Vagina (tissue), 2 donors: ENCODE results near the gene ARL3. TPM values are rescaled to one million over a fixed set of nuclear protein-coding genes. Genes with fewer than 3 reads are reported as not detected.

Source experiments
- DNase-seq, 2 donors: peaks; one replicate each; pipeline ENCODE4 v3.0.0-alpha.2; 2017; ENCODE audit errors: extremely low spot score in 2 of 2
- H3K27ac ChIP-seq: fragments of 200-600 bp; sonication (generic); one replicate; pipeline ENCODE4 v1.5.1; 2019
- H3K27me3 ChIP-seq: fragments of 200-600 bp; sonication (generic); one replicate; pipeline ENCODE4 v1.5.1; 2019
- H3K36me3 ChIP-seq, 2 donors: fragments of 200-600 bp; sonication (generic); one replicate each; pipeline ENCODE4 v1.5.1; 2017 to 2019
- H3K4me1 ChIP-seq: fragments of 200-600 bp; sonication (generic); one replicate; pipeline ENCODE4 v1.5.1; 2019
- H3K4me3 ChIP-seq, 2 donors: fragments of 200-600 bp; sonication (generic); 1 replicate in 1 of 2; 2 replicates in 1 of 2; pipeline ENCODE4 v1.5.1; 2016 to 2019
- H3K9me3 ChIP-seq: fragments of 200-600 bp; sonication (generic); one replicate; pipeline ENCODE4 v1.5.1; 2019
- CTCF ChIP-seq, 3 experiments: fragments of 450-650 bp in 2 of 3; fragments of 200-600 bp in 1 of 3; sonication (generic) in 1 of 3; IDR thresholded peaks; one replicate each; pipeline ENCODE4 v1.5.1; 2017 to 2019; ENCODE audit warnings: antibody characterized with exemption in 3 of 3, mild to moderate bottlenecking in 2 of 3, moderate library complexity in 2 of 3
- POLR2A ChIP-seq, 2 donors: fragments of 450-650 bp; IDR thresholded peaks; one replicate each; pipeline ENCODE4 v1.6.1; 2017; ENCODE audit warnings: antibody characterized with exemption in 2 of 2, mild to moderate bottlenecking in 2 of 2, moderate library complexity in 2 of 2
- POLR2AphosphoS5 ChIP-seq, 2 donors: sonication (generic); formaldehyde crosslinking; IDR thresholded peaks; one replicate each; pipeline ENCODE4 v1.9.0; 2017; ENCODE audit warnings: antibody characterized with exemption in 2 of 2, mild to moderate bottlenecking in 2 of 2, low read depth in 1 of 2; ENCODE audit not compliant: insufficient read depth in 1 of 2
- intact Hi-C: fragments of 100-400 bp; cut with DNase I; formaldehyde crosslinking; loops from one replicate; pipeline ENCODE4 v1.15.1; 2023
- total RNA-seq: library from RNA; depleted of rRNA; stranded (reverse); fragments of >200 nt; gene quantifications from one replicate; pipeline ENCODE4 v1.2.3, GENCODE V29; 2016

Gene ARL3
- total RNA-seq, 1 donor from 2014 or later, result 7.4 TPM

GRCh38 chr10:102644646-102645387 lies 69.4 kb downstream of the ARL3 start:
- H3K27me3 ChIP-seq, result no peaks in the 10 kb centered on the region
- peak overlapping the region; percentile 99 for H3K27ac ChIP-seq
- no peak for DNase-seq
- intact Hi-C loops, result loop anchor here (5.0 to 10.0 kb wide), 2 partner anchors 143 to 170 kb away; partner anchors contain the start of genes ACTR1A and SUFU
- H3K4me1 ChIP-seq, result peaks cover 40% of the 10 kb centered on the region
- no peaks in the 10 kb centered on the region for H3K36me3 ChIP-seq
- TF ChIP-seq POLR2AphosphoS5 (IDR thresholded peaks at IDR 0.05; ENCODE audit: insufficient read depth in 1 of 2, low read depth in 1 of 2) (no peak), CTCF (IDR thresholded peaks at IDR 0.05) (peak in 2 of 3 experiments; percentile 18 to 42)
- H3K4me3 ChIP-seq, result peak overlapping the region; percentile 72 to 98
- no peaks in the 10 kb centered on the region for H3K9me3 ChIP-seq

GRCh38 chr10:102644066-102644645 lies 70.0 kb downstream of the ARL3 start, which contains the start of gene TRIM8:
Gene TRIM8, plus strand, starts transcription at chr10:102644479. Its CDS starts 139 bp downstream, at chr10:102644618.
- Histone ChIP-seq H3K9me3 (no peaks in the 10 kb centered on the region), H3K4me1 (peaks cover 33% of the 10 kb centered on the region), H3K27ac (peak within 1 kb of the TSS; percentile 99), H3K27me3 (no peaks in the 10 kb centered on the region), H3K4me3 (peak within 1 kb of the TSS; percentile 72 to 98), H3K36me3 (no peaks in the 10 kb centered on the region)
- TF ChIP-seq POLR2A (IDR thresholded peaks at IDR 0.05) (no peak), CTCF (IDR thresholded peaks at IDR 0.05) (no peak), POLR2AphosphoS5 (IDR thresholded peaks at IDR 0.05; ENCODE audit: insufficient read depth in 1 of 2, low read depth in 1 of 2) (no peak)
- intact Hi-C loops, result loop anchor here (5.0 to 10.0 kb wide), 2 partner anchors 142 to 171 kb away; partner anchors contain the start of genes ACTR1A and SUFU
- DNase-seq, result no peak

DNA sequence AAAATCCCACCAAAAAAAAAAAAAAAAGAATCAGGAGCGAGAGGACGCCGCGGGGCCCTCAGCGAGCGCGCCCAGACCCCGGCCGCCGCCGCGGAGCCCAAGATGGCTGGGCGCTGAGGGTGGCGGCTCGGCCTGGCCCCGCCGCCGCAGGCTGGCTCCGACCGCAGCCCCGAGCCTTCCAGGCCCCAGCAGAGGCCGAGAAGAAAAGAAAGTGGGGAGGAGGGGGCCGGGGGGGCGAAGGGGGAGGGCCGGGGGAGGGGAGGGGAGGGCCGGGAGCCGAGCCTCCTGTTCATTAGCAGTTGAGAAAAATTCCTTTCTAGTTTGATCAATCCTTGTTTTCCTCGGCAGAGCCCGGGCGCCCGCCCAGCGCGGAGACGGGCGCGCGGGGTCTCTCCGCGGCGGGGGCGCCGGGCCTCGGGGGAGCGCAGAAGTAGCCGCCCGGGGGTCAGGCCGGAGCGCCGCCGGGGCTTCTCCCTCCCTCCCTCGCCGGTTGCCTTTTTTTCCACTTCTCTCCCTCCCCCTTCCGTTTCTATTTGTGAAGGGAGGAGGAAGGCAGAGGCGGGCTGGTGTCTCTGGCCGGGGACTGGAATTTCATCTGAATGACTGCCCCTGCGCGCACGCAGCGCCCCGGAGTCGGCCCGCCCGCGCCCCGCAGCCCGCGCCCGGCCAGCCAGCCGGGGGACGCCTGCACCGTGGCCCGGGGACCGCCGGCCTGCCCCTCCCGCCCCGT lies 70.7 kb downstream of the ARL3 start:
- Histone ChIP-seq H3K27ac (peak overlapping the region; percentile 99), H3K9me3 (no peaks in the 10 kb centered on the region), H3K4me1 (peaks cover 26% of the 10 kb centered on the region), H3K27me3 (no peaks in the 10 kb centered on the region), H3K4me3 (peak overlapping the region; percentile 72 to 98), H3K36me3 (no peaks in the 10 kb centered on the region)
- no peak for DNase-seq
- TF ChIP-seq POLR2A (IDR thresholded peaks at IDR 0.05) (peak in 1 of 2 donors; percentile 31), POLR2AphosphoS5 (IDR thresholded peaks at IDR 0.05; ENCODE audit: insufficient read depth in 1 of 2, low read depth in 1 of 2) (no peak)
- intact Hi-C loops, result loop anchor here (5.0 to 10.0 kb wide), 2 partner anchors 141 to 171 kb away; partner anchors contain the start of genes ACTR1A and SUFU

DNA sequence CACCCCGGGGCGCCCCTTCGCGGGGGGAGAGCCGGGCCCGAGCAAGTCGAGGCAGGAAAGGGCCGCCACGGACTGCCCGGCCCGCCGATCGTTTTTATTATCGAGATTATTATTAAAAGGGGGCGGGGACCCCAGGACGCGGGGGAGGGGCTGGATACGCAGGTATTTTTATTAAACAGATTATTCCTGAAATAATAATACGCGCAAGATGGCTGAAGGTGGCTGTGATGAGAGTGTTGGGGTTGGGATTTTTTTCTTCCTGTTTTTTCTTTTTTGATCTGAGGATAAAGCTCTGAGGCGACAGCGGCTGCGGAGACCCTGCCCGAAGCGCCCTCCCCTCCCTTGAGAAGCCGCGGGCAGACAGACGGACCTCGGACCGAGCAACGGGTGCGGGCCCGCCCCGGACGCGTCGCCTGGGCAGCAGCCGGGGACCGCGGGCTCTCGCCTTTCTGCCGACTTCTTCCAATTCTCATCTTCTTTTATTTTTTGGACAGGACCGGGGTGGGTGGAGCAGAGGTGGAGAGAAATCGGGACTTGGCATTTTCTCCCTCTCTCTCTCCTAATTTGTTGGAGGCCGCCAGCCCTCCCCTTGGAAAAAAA lies 71.4 kb downstream of the ARL3 start:
- peak overlapping the region; percentile 99 for H3K27ac ChIP-seq
- no peak for DNase-seq
- no peaks in the 10 kb centered on the region for H3K27me3 ChIP-seq
- no peaks in the 10 kb centered on the region for H3K36me3 ChIP-seq
- H3K4me1 ChIP-seq, result peaks cover 20% of the 10 kb centered on the region
- H3K9me3 ChIP-seq, result no peaks in the 10 kb centered on the region
- TF ChIP-seq CTCF (IDR thresholded peaks at IDR 0.05) (no peak), POLR2AphosphoS5 (IDR thresholded peaks at IDR 0.05; ENCODE audit: insufficient read depth in 1 of 2, low read depth in 1 of 2) (peak in 1 of 2 donors; percentile 54), POLR2A (IDR thresholded peaks at IDR 0.05) (peak in 1 of 2 donors; percentile 59)
- H3K4me3 ChIP-seq, result peak overlapping the region; percentile 72 to 98
- intact Hi-C loops, result loop anchor here (5.0 to 10.0 kb wide), 2 partner anchors 141 to 172 kb away; partner anchors contain the start of genes ACTR1A and SUFU
